Gastroesophageal sphincter (tissue), 4 donors: Measurements from ENCODE around the gene PFKL. TPM values are rescaled to one million over a fixed set of nuclear protein-coding genes. Genes with fewer than 3 reads are reported as not detected.

ENCODE experiments used
- ATAC-seq: fragments of 150-250 bp; one replicate; pipeline ENCODE4 v1.9.1; 2016; ENCODE audit warnings: mild to moderate bottlenecking, moderate library complexity
- H3K27ac ChIP-seq, 4 donors: fragments of 200-600 bp; sonication (generic) in 3 of 4; 1 replicate in 3 of 4; 2 replicates in 1 of 4; pipeline ENCODE4 v1.5.1; 2016 to 2019
- H3K27me3 ChIP-seq: fragments of 200-600 bp; sonication (generic); one replicate; pipeline ENCODE4 v1.5.1; 2019
- H3K36me3 ChIP-seq, 2 donors: fragments of 200-600 bp; sonication (generic); one replicate each; pipeline ENCODE4 v1.5.1; 2019; ENCODE audit warnings: control low read depth in 1 of 2
- H3K4me1 ChIP-seq, 3 donors: fragments of 200-600 bp; sonication (generic); 1 replicate in 2 of 3; 2 replicates in 1 of 3; pipeline ENCODE4 v1.5.1; 2016 to 2019; ENCODE audit warnings: control low read depth in 2 of 3
- H3K4me3 ChIP-seq, 2 donors: fragments of 200-600 bp; sonication (generic); one replicate each; pipeline ENCODE4 v1.5.1; 2019; ENCODE audit warnings: mild to moderate bottlenecking in 1 of 2, moderate library complexity in 1 of 2
- H3K9me3 ChIP-seq, 3 donors: fragments of 200-600 bp; sonication (generic); one replicate each; pipeline ENCODE4 v1.5.1; 2017 to 2019; ENCODE audit warnings: control low read depth in 2 of 3
- CTCF ChIP-seq, 4 experiments: fragments of 200-600 bp in 2 of 4; fragments of 450-650 bp in 2 of 4; sonication (generic) in 1 of 4; IDR thresholded peaks; one replicate each; pipeline ENCODE4 v1.5.1; 2017 to 2019; ENCODE audit warnings: antibody characterized with exemption in 4 of 4, mild to moderate bottlenecking in 2 of 4, moderate library complexity in 2 of 4
- EP300 ChIP-seq: sonication (generic); formaldehyde crosslinking; IDR thresholded peaks from one replicate; pipeline ENCODE4 v1.6.1; 2017; ENCODE audit warnings: antibody characterized with exemption, mild to moderate bottlenecking
- POLR2A ChIP-seq, 2 donors: fragments of 450-650 bp; IDR thresholded peaks; one replicate each; pipeline ENCODE4 v1.6.1; 2017; ENCODE audit warnings: antibody characterized with exemption in 2 of 2, mild to moderate bottlenecking in 2 of 2, moderate library complexity in 1 of 2
- POLR2AphosphoS5 ChIP-seq: sonication (generic); formaldehyde crosslinking; IDR thresholded peaks from one replicate; pipeline ENCODE4 v1.6.1; 2017; ENCODE audit warnings: antibody characterized with exemption
- WGBS, 2 donors: methylation state at CpG; one replicate each; pipeline ENCODE4 v1.1.5; 2018; ENCODE audit warnings: low coverage in 1 of 2; 5-methylcytosine and 5-hydroxymethylcytosine counted together
- total RNA-seq, 4 donors: library from RNA; depleted of rRNA; stranded (reverse); fragments of >200 nt; gene quantifications; one replicate each; pipeline ENCODE4 v1.1.0, GENCODE V29; 2016

PFKL gene
- total RNA-seq, 4 donors from 2014 or later: 57.7 to 103 (median 72.1) TPM

GRCh38 chr21:44317871-44318270, 18.0 kb downstream of the PFKL start:
- no peak for ATAC-seq
- Histone ChIP-seq H3K9me3 (no peaks in the 10 kb centered on the region), H3K4me3 (no peak overlapping the region), H3K36me3 (peaks cover 0 to 100% of the 10 kb centered on the region in 2 donors), H3K27ac (no peak overlapping the region), H3K4me1 (no peaks in the 10 kb centered on the region), H3K27me3 (no peaks in the 10 kb centered on the region)
- 97% methylated on average over 7 of the region's 22 CpGs; no CpG with 5 or more reads in 1 of the 2 donors for WGBS, 2 donors
- TF ChIP-seq POLR2A (IDR thresholded peaks at IDR 0.05) (no peak), POLR2AphosphoS5 (no peak), EP300 (no peak), CTCF (IDR thresholded peaks at IDR 0.05) (no peak)

GRCh38 chr21:44318489-44319285, 18.8 kb downstream of the PFKL start:
- no peaks in the 10 kb centered on the region for H3K9me3 ChIP-seq
- no peaks in the 10 kb centered on the region for H3K4me1 ChIP-seq
- peaks cover 0 to 100% of the 10 kb centered on the region in 2 donors for H3K36me3 ChIP-seq
- WGBS, 2 donors: 93% methylated on average over 4 of the region's 25 CpGs; no CpG with 5 or more reads in 1 of the 2 donors
- no peaks in the 10 kb centered on the region for H3K27me3 ChIP-seq
- no peak for ATAC-seq
- TF ChIP-seq POLR2AphosphoS5 (no peak), POLR2A (IDR thresholded peaks at IDR 0.05) (no peak), CTCF (IDR thresholded peaks at IDR 0.05) (no peak), EP300 (no peak)
- H3K27ac ChIP-seq: no peak overlapping the region
- H3K4me3 ChIP-seq: no peak overlapping the region

- no peak for ATAC-seq
- no CpG with 5 or more reads among the region's 35 CpGs for WGBS, 2 donors
- H3K27ac ChIP-seq: no peak overlapping the region
- H3K4me1 ChIP-seq: no peaks in the 10 kb centered on the region
- peaks cover 0 to 100% of the 10 kb centered on the region in 2 donors for H3K36me3 ChIP-seq
- no peak overlapping the region for H3K4me3 ChIP-seq
- H3K9me3 ChIP-seq: no peaks in the 10 kb centered on the region
- TF ChIP-seq CTCF (IDR thresholded peaks at IDR 0.05): no peak
- no peak for TF ChIP-seq POLR2A (IDR thresholded peaks at IDR 0.05)
- TF ChIP-seq POLR2AphosphoS5: no peak
- TF ChIP-seq EP300: no peak
- no peaks in the 10 kb centered on the region for H3K27me3 ChIP-seq
These were observed 19.7 kb downstream of the PFKL start for GRCh38 chr21:44319407-44320065.

GRCh38 chr21:44320847-44321246, 21.0 kb downstream of the PFKL start:
- 100% methylated on average over 1 of the region's 13 CpGs; no CpG with 5 or more reads in 1 of the 2 donors for WGBS, 2 donors
- Histone ChIP-seq H3K27ac (no peak overlapping the region), H3K36me3 (peaks cover 0 to 100% of the 10 kb centered on the region in 2 donors), H3K4me3 (no peak overlapping the region), H3K9me3 (no peaks in the 10 kb centered on the region), H3K27me3 (no peaks in the 10 kb centered on the region), H3K4me1 (no peaks in the 10 kb centered on the region)
- no peak for TF ChIP-seq CTCF (IDR thresholded peaks at IDR 0.05)
- no peak for TF ChIP-seq POLR2AphosphoS5
- TF ChIP-seq EP300: no peak
- TF ChIP-seq POLR2A (IDR thresholded peaks at IDR 0.05): no peak
- ATAC-seq: no peak
